Astrocyte of the spinal cord (primary cell): ENCODE measurements around the gene KDM4D.

Experiments used
- DNase-seq: peaks from one replicate; pipeline ENCODE4 v3.0.0; 2011; ENCODE audit warnings: low read depth, low spot score
- H3K4me3 ChIP-seq: 2 replicates; pipeline ENCODE4 v1.5.1; 2011; ENCODE audit warnings: low read depth, mild to moderate bottlenecking, low read length, moderate library complexity
- CTCF ChIP-seq: IDR thresholded peaks from 2 replicates; pipeline ENCODE4 v1.5.1; 2012; ENCODE audit warnings: low read depth, mild to moderate bottlenecking, low read length, inconsistent platforms
- in situ Hi-C: cut with HindIII; loops from 2 replicates; pipeline ENCODE4 v1.10.0; 2017; ENCODE audit warnings: low sequenced_read_pairs

The KDM4D gene

DNA sequence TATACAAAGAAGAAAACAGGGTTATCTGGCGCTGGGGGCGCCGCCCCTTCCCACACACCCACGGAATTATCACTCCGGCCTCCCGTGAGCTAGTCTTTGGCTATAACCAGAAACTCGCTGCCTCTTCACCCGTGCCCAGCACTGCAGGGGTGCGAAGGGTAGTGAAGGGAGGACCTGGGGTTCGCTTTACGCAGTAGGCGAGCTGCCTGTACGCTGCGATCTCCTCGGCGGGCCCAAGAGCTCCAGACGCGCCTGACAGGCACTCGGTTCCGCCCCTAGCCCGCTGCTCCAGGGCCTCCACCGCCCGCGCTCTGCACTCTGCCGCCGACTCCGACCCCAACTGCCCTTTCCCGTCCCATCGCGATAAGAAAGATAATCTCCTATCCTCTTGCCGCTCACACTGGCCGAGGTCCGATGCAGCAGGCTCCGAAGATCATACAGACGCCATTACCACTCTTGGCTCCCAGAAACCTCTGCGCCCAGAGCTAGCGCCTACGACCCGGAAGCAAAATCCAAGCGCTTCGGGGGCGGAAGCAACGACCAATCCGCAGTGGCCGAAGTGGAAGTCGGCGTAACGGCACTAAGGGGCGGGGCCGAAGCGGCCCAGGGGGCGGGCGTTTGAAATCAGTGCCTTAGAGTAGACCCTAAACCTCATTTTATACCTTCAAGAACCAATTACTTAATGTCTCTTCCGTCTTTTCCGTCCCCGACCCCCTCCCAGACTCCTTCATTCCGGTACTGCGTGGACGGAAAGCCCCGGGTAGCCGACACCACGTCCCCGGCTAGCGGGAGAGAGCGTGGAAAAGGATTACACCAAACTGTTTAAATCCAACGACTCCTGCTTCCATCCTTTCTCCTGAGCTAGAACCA, at the start of gene KDM4D, which contains the start of gene CWC15:
TSS of gene KDM4D (plus strand) at position 611 of the 870 bp plus-strand sequence. CDS start 23,664 bp downstream, outside the sequence.
TSS of gene CWC15 (minus strand) at position 458 of the 870 bp plus-strand sequence. CDS start 1,371 bp downstream, outside the sequence.
- no peak for TF ChIP-seq CTCF
- in situ Hi-C loops, result no loop called here
- peak within 1 kb of the TSS; percentile 91 for H3K4me3 ChIP-seq
- DNase-seq, result peak; percentile 94

DNA sequence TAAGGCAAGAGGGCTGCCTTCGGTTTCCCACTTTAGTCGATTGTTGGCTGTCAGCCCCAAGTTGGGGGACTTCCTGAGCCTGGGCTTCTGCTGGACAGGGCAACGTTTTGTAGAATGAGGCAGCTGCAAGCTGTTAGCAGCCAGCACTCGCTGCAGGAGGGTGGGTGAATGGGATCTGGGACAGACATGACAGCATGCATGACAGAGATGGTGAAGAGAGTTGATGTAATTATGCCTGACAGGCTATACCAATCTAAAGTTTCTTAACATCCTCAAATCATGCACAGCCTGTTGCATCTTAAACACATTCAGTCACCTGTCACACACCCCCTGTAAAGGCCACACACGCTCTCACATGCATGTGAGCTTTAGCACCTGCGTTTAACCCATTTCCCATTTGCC, 49.3 kb upstream of the KDM4D start:
- in situ Hi-C loops, result no loop called here
- TF ChIP-seq CTCF, result no peak
- DNase-seq, result no peak
- no peak overlapping the region for H3K4me3 ChIP-seq

DNA sequence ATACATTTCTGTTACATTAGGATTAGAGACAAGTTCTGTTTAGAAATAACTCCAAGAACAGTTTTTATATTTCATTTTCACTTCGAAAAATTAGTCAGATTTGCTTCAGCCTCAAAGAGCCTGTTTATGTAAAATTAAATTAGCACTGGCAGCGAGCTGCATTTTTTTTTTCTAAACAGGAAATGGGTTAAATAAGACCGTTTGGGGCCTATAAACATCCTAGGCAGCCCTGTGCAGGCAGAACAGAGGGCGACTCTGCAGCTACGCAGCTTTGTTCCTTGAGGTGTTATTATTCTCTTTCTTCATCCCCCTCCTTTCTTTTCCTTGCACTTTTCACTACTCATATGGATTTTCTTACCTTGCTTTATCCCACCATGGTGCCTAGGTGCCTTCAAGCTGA, 48.9 kb upstream of the KDM4D start:
- no peak for DNase-seq
- in situ Hi-C loops, result no loop called here
- no peak for TF ChIP-seq CTCF
- no peak overlapping the region for H3K4me3 ChIP-seq

- no peak overlapping the region for H3K4me3 ChIP-seq
- no peak for TF ChIP-seq CTCF
- in situ Hi-C loops, result no loop called here
- no peak for DNase-seq
Observed at GRCh38 chr11:94925422-94926270, 47.9 kb upstream of the KDM4D start.

DNA sequence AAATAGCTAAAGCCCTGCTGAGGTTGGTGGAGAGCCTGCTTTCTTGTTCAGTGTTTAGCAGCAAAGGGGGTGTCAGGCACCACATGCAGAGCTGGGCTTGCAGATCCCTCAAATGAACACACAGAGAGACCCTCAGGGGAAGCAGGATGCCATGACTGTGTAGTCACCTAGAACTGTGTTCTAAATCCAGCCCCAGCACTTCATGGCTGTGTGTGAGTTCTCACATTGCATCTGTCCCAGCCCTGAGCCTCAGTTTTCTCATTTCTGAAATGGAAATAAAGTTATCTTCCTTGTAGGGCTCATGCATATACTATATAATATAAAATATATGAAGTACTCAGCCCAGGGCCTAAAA, 47.3 kb upstream of the KDM4D start:
- no peak overlapping the region for H3K4me3 ChIP-seq
- DNase-seq, result no peak
- in situ Hi-C loops, result no loop called here
- TF ChIP-seq CTCF, result no peak

- no peak overlapping the region for H3K4me3 ChIP-seq
- DNase-seq, result peak; percentile 96
- in situ Hi-C loops, result no loop called here
- no peak for TF ChIP-seq CTCF
Observed at GRCh38 chr11:94926698-94927237, 46.7 kb upstream of the KDM4D start.
